Glomerular endothelial cell (primary cell): ENCODE results near the gene BAIAP2. TPM values are rescaled to one million over a fixed set of nuclear protein-coding genes. Genes with fewer than 3 reads are reported as not detected.

Source experiments
- DNase-seq: peaks from one replicate; pipeline ENCODE4 v3.0.0-alpha.2; 2011; ENCODE audit warnings: low read depth, low spot score; ENCODE audit errors: extremely low read depth
- total RNA-seq: library from RNA; depleted of rRNA; stranded (reverse); fragments of >200 nt; gene quantifications from 2 replicates; pipeline ENCODE4 v1.2.3, GENCODE V29; 2015

BAIAP2 gene
- total RNA-seq, 1 donor from 2014 or later: 30.6 TPM

DNA sequence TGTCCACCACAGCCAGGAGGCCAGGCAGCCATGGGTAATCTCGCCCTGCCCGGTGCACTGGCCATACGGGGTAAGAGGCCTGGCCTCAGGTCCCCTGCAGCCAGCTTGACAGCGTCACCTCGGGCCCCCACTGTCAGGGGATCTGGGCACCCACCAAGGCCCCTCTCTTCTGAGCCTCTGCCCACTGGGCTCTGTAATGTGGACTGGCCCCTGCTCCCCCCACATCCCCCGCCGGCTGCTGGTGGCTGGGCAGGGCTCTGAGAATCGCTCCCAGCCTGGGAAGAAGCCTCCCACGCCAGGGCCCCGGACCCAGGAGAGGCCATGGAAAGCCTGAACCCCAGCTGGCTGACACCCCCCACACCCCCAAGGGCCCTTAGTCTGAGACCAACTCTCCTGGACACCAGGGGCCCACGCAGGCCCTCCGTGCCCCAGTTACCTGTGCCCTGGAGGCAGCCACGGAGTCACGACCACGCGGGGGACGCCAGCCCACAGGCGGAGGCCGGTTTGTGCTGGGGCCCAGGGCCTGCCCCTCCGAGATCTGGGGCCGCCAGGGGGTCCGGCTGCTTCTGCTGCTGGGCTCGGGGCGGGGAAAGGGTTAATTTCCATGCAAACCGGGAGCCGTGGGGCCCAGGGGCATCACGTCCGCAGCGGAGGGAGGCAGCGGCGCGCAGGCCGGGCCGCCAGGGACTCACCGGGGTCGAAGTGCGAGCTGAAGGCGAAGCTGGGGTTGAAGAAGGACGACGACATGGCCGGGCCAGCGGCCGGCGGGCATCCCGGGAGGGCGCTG, 130.5 kb downstream of the BAIAP2 start, which contains the start of gene PVALEF:
Gene PVALEF, plus strand, starts transcription at position 262 of the 787 bp plus-strand sequence. CDS start 15,720 bp downstream, outside the sequence.
- DNase-seq: no peak

DNA sequence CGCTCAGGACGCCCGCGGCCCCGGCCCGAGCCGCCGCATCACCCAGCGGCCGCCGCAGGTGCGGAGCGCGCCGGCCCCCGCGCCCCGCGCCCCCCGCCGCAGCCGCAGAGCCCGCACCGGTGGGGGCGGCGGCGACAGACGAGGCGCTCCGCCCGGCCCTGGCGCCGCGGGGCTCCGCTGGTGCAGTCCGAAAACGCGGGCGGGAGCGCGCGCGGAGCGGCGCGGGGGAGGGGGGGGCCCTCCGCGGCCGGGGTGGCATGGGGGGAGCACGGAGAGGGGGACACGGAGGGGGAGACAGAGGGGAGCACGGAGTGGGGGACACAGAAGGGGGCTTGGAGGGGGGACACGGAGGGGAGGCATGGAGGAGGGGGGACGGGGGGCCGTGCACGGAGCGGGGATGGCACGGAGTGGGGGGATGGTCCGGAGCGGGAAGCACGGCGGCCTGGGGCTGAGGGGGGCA, 131.1 kb downstream of the BAIAP2 start, which contains the start of gene AATK:
Gene AATK, minus strand, starts transcription at position 189 of the 460 bp plus-strand sequence. CDS start 229 bp downstream, outside the sequence.
- DNase-seq: no peak

Other genes starting within 250 kb of the BAIAP2 start
- 35.2 and 46.8 TPM in 2 replicates for gene CHMP6, start 43.3 kb upstream of the BAIAP2 start, total RNA-seq
- not detected in 2 replicates for gene PVALEF, start 130.4 kb downstream of the BAIAP2 start, total RNA-seq
- gene AATK, start 131.1 kb downstream of the BAIAP2 start, total RNA-seq: 7.3 and 8.9 TPM in 2 replicates
- gene CEP131, start 187.8 kb downstream of the BAIAP2 start, total RNA-seq: 14.6 and 15.2 TPM in 2 replicates
- 30.2 and 53.8 TPM in 2 replicates for gene TEPSIN, start 203.9 kb downstream of the BAIAP2 start, total RNA-seq
- gene NDUFAF8, start 204.2 kb downstream of the BAIAP2 start, total RNA-seq: 32.4 and 87.1 TPM in 2 replicates